Measurements from ENCODE around the gene RNASEL.

DNA sequence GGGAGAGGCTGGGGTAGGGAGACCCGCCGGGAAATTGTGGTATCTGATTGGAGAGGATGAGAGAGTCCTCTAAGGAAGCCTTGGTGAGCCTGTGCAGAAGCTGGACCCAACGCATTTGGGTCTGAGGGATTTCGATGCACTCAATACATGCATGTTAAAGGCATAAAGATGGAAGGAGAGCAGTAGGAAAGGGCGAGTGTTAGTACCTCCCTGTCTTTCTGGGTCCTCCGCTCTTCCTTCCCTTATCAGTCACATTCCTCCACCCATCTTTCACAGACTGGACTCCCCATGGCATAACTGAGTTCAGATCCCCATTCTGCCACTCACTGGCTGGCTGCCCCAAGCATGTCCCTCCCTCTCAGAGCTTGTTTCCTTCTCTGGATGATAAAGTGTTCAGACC lies 7.9 kb upstream of the RNASEL start:
- TF ChIP-seq GATA2 (IDR thresholded peaks at IDR 0.05; ENCODE audit: low read depth, low read length) (no peak), GATA3 (IDR thresholded peaks at IDR 0.05; ENCODE audit: low read depth, low read length) (no peak)

Data from SH-SY5Y (cell line).